ENCODE data around the gene PBX1.

GRCh38 chr1:164559342-164560051 lies 513 bp downstream of the PBX1 start:
- TF ChIP-seq CTCF (IDR thresholded peaks at IDR 0.05) (no peak), POLR2A (IDR thresholded peaks at IDR 0.05; ENCODE audit: low read depth) (no peak), EP300 (IDR thresholded peaks at IDR 0.05) (no peak), POLR2AphosphoS5 (IDR thresholded peaks at IDR 0.05) (no peak)
